GM12891 (cell line): ENCODE measurements around the gene HMGB1.
"Not testable (repeated sequence)": the region's sequence is repeated elsewhere in the genome, so short reads cannot be mapped to it uniquely, and the experiment has no call there.

ENCODE experiments used
- DNase-seq: peaks from one replicate; pipeline ENCODE4 v3.0.0; 2011; ENCODE audit warnings: low spot score; ENCODE audit not compliant: insufficient read length
- FAIRE-seq: peaks from 2 replicates; lab custom pipeline; 2011; peaks lifted over from hg19 to GRCh38; lab: Jason Lieb, UNC
- PAX5 ChIP-seq: IDR thresholded peaks from 2 replicates; pipeline ENCODE4 v1.6.1; 2011; ENCODE audit warnings: low read length, moderate library complexity, mild to moderate bottlenecking; ENCODE audit not compliant: insufficient read depth, severe bottlenecking
- POLR2A ChIP-seq: IDR thresholded peaks from 2 replicates; pipeline ENCODE4 v1.6.1; 2011; ENCODE audit warnings: low read depth, low read length, control low read depth
- POLR2AphosphoS5 ChIP-seq: IDR thresholded peaks from 2 replicates; pipeline ENCODE4 v1.6.1; 2011; ENCODE audit warnings: low read depth, low read length, control low read depth
- POU2F2 ChIP-seq: IDR thresholded peaks from 2 replicates; pipeline ENCODE4 v1.6.1; 2011; ENCODE audit warnings: low read depth, mild to moderate bottlenecking, control low read depth, low read length, moderate library complexity
- SPI1 ChIP-seq: IDR thresholded peaks from 2 replicates; pipeline ENCODE4 v1.6.1; 2011; ENCODE audit warnings: low read depth, low read length, control low read depth
- TAF1 ChIP-seq: IDR thresholded peaks from 2 replicates; pipeline ENCODE4 v1.6.1; 2011; ENCODE audit warnings: low read depth, low read length, control low read depth

HMGB1 gene

GRCh38 chr13:30473675-30474074 lies 7.9 kb upstream of the HMGB1 start:
- no peak for DNase-seq
- TF ChIP-seq POLR2AphosphoS5 (no peak), TAF1 (no peak), POLR2A (no peak), PAX5 (no peak), SPI1 (no peak), POU2F2 (no peak)
- FAIRE-seq, result no peak

GRCh38 chr13:30466841-30467252 lies 1.1 kb upstream of the HMGB1 start:
- FAIRE-seq, result peak; percentile 75

GRCh38 chr13:30466358-30466714 lies 600 bp upstream of the HMGB1 start:
- no peak for TF ChIP-seq TAF1
- no peak for TF ChIP-seq PAX5
- no peak for TF ChIP-seq POLR2AphosphoS5
- TF ChIP-seq POLR2A, result no peak
- TF ChIP-seq SPI1, result no peak
- no peak for TF ChIP-seq POU2F2
- FAIRE-seq, result no peak
- no peak for DNase-seq

More at GRCh38 chr13:30466841-30467252, 1.1 kb upstream of the HMGB1 start:
- DNase-seq, result no peak
- TF ChIP-seq SPI1 (peak; percentile 77), POU2F2 (no peak)

- TF ChIP-seq PAX5 (no peak), SPI1 (no peak), TAF1 (no peak), POLR2A (no peak)
- DNase-seq (no peak), FAIRE-seq (no peak)
Observed at GRCh38 chr13:30465343-30465592, 468 bp downstream of the HMGB1 start.

- FAIRE-seq (peak; percentile 91), DNase-seq (peak; percentile 47)
- TF ChIP-seq TAF1, result peak; percentile 51
- TF ChIP-seq POLR2A, result peak; percentile 12; the same call in 1 of the 2 replicates
- no peak for TF ChIP-seq SPI1
- TF ChIP-seq PAX5, result peak; percentile 10
- no peak for TF ChIP-seq POLR2AphosphoS5
- no peak for TF ChIP-seq POU2F2
Observed at GRCh38 chr13:30464496-30465342, 1.0 kb downstream of the HMGB1 start.

- TF ChIP-seq PAX5 (no peak), POLR2AphosphoS5 (peak; percentile 72; the same call in 1 of the 2 replicates), TAF1 (no peak), SPI1 (no peak), POU2F2 (peak; percentile 92), POLR2A (peak; percentile 56; the same call in 1 of the 2 replicates)
- DNase-seq (no peak), FAIRE-seq (peak; percentile 89)
Observed at GRCh38 chr13:30463787-30464495, 1.8 kb downstream of the HMGB1 start.

- FAIRE-seq, DNase-seq: not testable (repeated sequence)
Observed at GRCh38 chr13:30461279-30462066, 4.3 kb downstream of the HMGB1 start.

GRCh38 chr13:30457306-30457891 lies 8.3 kb downstream of the HMGB1 start:
- DNase-seq (no peak), FAIRE-seq (peak; percentile 64)
- no peak for TF ChIP-seq PAX5
- no peak for TF ChIP-seq POLR2A
- TF ChIP-seq SPI1, result peak; percentile 37; the same call in 1 of the 2 replicates

GRCh38 chr13:30456290-30456689 lies 9.4 kb downstream of the HMGB1 start:
- FAIRE-seq, result no peak
- TF ChIP-seq TAF1, result no peak
- no peak for TF ChIP-seq SPI1
- no peak for TF ChIP-seq PAX5
- no peak for TF ChIP-seq POLR2AphosphoS5
- no peak for TF ChIP-seq POU2F2
- TF ChIP-seq POLR2A, result no peak
- DNase-seq, result no peak
